Measurements from ENCODE around the gene ANAPC4. TPM values are rescaled to one million over a fixed set of nuclear protein-coding genes. Genes with fewer than 3 reads are reported as not detected.

ANAPC4 gene
- total and polyA plus RNA-seq, 2 of the 13 experiments (the other 11 are each of a cell fraction or from before 2014, with no cell fraction given) = 14.5 to 30.2 TPM

GRCh38 chr4:25330905-25331808 is 45.9 kb upstream of the ANAPC4 start:
- ChIA-PET POLR2A (interaction anchor here (0.6 kb wide), 1 partner anchor 18 kb away, joined by 3 read pairs; the partner anchor contains the start of gene ZCCHC4), CTCF (ENCODE audit: low intra/inter-chr PET ratio, low total read pairs) (no interaction called here)
- no peak overlapping the region for H3K27ac ChIP-seq (ENCODE audit: extremely low read length, insufficient read depth, low read length)
- peaks cover 24% of the 10 kb centered on the region for H3K4me1 ChIP-seq (ENCODE audit: insufficient read depth, low read length)
- in situ Hi-C loops (cut with HindIII; ENCODE audit: extremely low pct_ligation_motif_present, low pct_unique_long_range_greater_than_20kb) (no loop called here), intact Hi-C loops (cut with micrococcal nuclease; ENCODE audit: unreplicated experiment) (no loop called here)
- TF ChIP-seq NCOA2 (CRISPR knock-in tag; IDR thresholded peaks at IDR 0.05) (no peak), ZBTB49 (CRISPR knock-in tag; IDR thresholded peaks at IDR 0.05; ENCODE audit: borderline replicate concordance) (no peak), FOXO4 (CRISPR knock-in tag; conservative IDR thresholded peaks at IDR 0.05) (no peak), ATF3 (CRISPR knock-in tag; IDR thresholded peaks at IDR 0.05) (no peak), MEF2D (CRISPR knock-in tag; IDR thresholded peaks at IDR 0.05) (no peak), MAFF (IDR thresholded peaks at IDR 0.05; ENCODE audit: low read depth, low read length) (no peak), ZNF354B (CRISPR knock-in tag; IDR thresholded peaks at IDR 0.05) (no peak), ZNF121 (CRISPR knock-in tag; IDR thresholded peaks at IDR 0.05) (no peak), ZNF792 (CRISPR knock-in tag; IDR thresholded peaks at IDR 0.05) (no peak)
- no peak for FAIRE-seq
- no peaks in the 10 kb centered on the region for H3K27me3 ChIP-seq (ENCODE audit: control insufficient read depth in 1 of 2, insufficient read depth in 2 of 2, low read length in 2 of 2)
- no peak for DNase-seq (ENCODE audit: low spot score)
- ATAC-seq = peak; percentile 29; the same call in 2 of the 3 replicates
- no peak overlapping the region for H3K9ac ChIP-seq (ENCODE audit: insufficient read depth, low read depth, low read length)
- peaks cover 6% of the 10 kb centered on the region for H3K79me2 ChIP-seq (ENCODE audit: insufficient read depth, low read length)
- no peak overlapping the region for H3K4me2 ChIP-seq (ENCODE audit: low read depth, low read length)
- no peak overlapping the region for H3K4me3 ChIP-seq (replicated peaks in 1 of 3; ENCODE audit: insufficient read depth in 1 of 3, low read depth in 2 of 3, low read length in 3 of 3)
- no peaks in the 10 kb centered on the region for H3K9me3 ChIP-seq (ENCODE audit: low read length)
- H3K36me3 ChIP-seq (replicated peaks in 1 of 2; ENCODE audit: control insufficient read depth in 1 of 2, insufficient read depth in 2 of 2, low read length in 2 of 2) = peaks cover 0 to 10% of the 10 kb centered on the region in 2 experiments; a peak in 1 of 5 replicates
- 96% methylated on average over 12 of the region's 12 CpGs for WGBS (ENCODE audit: low lambda C conversion rate)
- BruUV-seq (replicated peaks) = no TSS peak
- no peak overlapping the region for H2AFZ ChIP-seq (ENCODE audit: low read length)
- no peaks in the 10 kb centered on the region for H4K20me1 ChIP-seq (ENCODE audit: insufficient read depth, low read length)
